ENCODE data around the gene OSBP2.
"Not testable (repeated sequence)": the region's sequence is repeated elsewhere in the genome, so short reads cannot be mapped to it uniquely, and the experiment has no call there.

OSBP2 gene

GRCh38 chr22:30709980-30710379 is 15.3 kb downstream of the OSBP2 start:
- no CpG with 5 or more reads among the region's 6 CpGs for WGBS (ENCODE audit: extremely low coverage, insufficient coverage, insufficient read length)

GRCh38 chr22:30712094-30712493 is 17.4 kb downstream of the OSBP2 start:
- Histone ChIP-seq H2AFZ (ENCODE audit: insufficient read depth, low read length, poor library complexity) (no peak overlapping the region), H3K4me3 (ENCODE audit: low read depth, low read length) (no peak overlapping the region), H3K4me1 (ENCODE audit: control insufficient read depth in 1 of 2, insufficient read depth in 2 of 2, low read length in 2 of 2) (no peaks in the 10 kb centered on the region), H3K79me2 (ENCODE audit: control insufficient read depth, insufficient read depth, low read length, poor library complexity) (no peaks in the 10 kb centered on the region), H3K27me3 (ENCODE audit: insufficient read depth, low read length) (no peaks in the 10 kb centered on the region), H4K12ac (ENCODE audit: low read depth, low read length) (no peak overlapping the region), H3K9me3 (ENCODE audit: insufficient read depth, low read depth, low read length) (no peaks in the 10 kb centered on the region), H4K8ac (ENCODE audit: low read depth, low read length) (no peak overlapping the region), H3K27ac (ENCODE audit: low read depth, low read length) (no peak overlapping the region), H3K4ac (ENCODE audit: low read depth, low read length) (no peak overlapping the region), H3K18ac (ENCODE audit: low read length) (no peak overlapping the region), H3K9ac (ENCODE audit: low read length) (no peak overlapping the region), H4K91ac (ENCODE audit: low read depth, low read length) (no peak overlapping the region), H3K4me2 (ENCODE audit: low read length) (no peak overlapping the region), H3K14ac (ENCODE audit: low read length) (no peak overlapping the region), H2BK12ac (ENCODE audit: low read length) (no peak overlapping the region), H2BK120ac (ENCODE audit: insufficient read depth, low read length, poor library complexity) (no peak overlapping the region), H3K79me1 (ENCODE audit: low read length) (no peaks in the 10 kb centered on the region), H3K36me3 (ENCODE audit: control insufficient read depth in 1 of 2, insufficient read depth in 2 of 2, low read length in 2 of 2) (no peaks in the 10 kb centered on the region), H2AK5ac (ENCODE audit: low read length) (no peak overlapping the region), H3K23ac (ENCODE audit: low read length) (no peak overlapping the region), H2BK5ac (ENCODE audit: low read depth, low read length, poor library complexity) (no peak overlapping the region)
- WGBS (ENCODE audit: extremely low coverage, insufficient coverage, insufficient read length): no CpG with 5 or more reads among the region's 1 CpG
- DNase-seq: no peak

More at GRCh38 chr22:30709980-30710379, 15.3 kb downstream of the OSBP2 start:
- not testable (repeated sequence) for H3K14ac ChIP-seq (ENCODE audit: low read length); H3K9ac ChIP-seq (ENCODE audit: low read length); H3K36me3 ChIP-seq (ENCODE audit: control insufficient read depth in 1 of 2, insufficient read depth in 2 of 2, low read length in 2 of 2); H4K8ac ChIP-seq (ENCODE audit: low read depth, low read length); H2BK12ac ChIP-seq (ENCODE audit: low read length); H3K18ac ChIP-seq (ENCODE audit: low read length); H3K4me2 ChIP-seq (ENCODE audit: low read length); H3K4ac ChIP-seq (ENCODE audit: low read depth, low read length); H3K23ac ChIP-seq (ENCODE audit: low read length); H2AFZ ChIP-seq (ENCODE audit: insufficient read depth, low read length, poor library complexity); H3K9me3 ChIP-seq (ENCODE audit: insufficient read depth, low read depth, low read length); H4K91ac ChIP-seq (ENCODE audit: low read depth, low read length); H3K27ac ChIP-seq (ENCODE audit: low read depth, low read length); H3K27me3 ChIP-seq (ENCODE audit: insufficient read depth, low read length); H3K4me1 ChIP-seq (ENCODE audit: control insufficient read depth in 1 of 2, insufficient read depth in 2 of 2, low read length in 2 of 2); H3K79me2 ChIP-seq (ENCODE audit: control insufficient read depth, insufficient read depth, low read length, poor library complexity); H2AK5ac ChIP-seq (ENCODE audit: low read length); H2BK120ac ChIP-seq (ENCODE audit: insufficient read depth, low read length, poor library complexity); H3K4me3 ChIP-seq (ENCODE audit: low read depth, low read length); H3K79me1 ChIP-seq (ENCODE audit: low read length); H4K12ac ChIP-seq (ENCODE audit: low read depth, low read length); H2BK5ac ChIP-seq (ENCODE audit: low read depth, low read length, poor library complexity)
- DNase-seq: peak in 1 of 2 donors; percentile 59

GRCh38 chr22:30714062-30714461 is 19.4 kb downstream of the OSBP2 start:
- Histone ChIP-seq H3K36me3 (ENCODE audit: control insufficient read depth in 1 of 2, insufficient read depth in 2 of 2, low read length in 2 of 2) (no peaks in the 10 kb centered on the region), H3K27me3 (ENCODE audit: insufficient read depth, low read length) (no peaks in the 10 kb centered on the region), H3K14ac (ENCODE audit: low read length) (no peak overlapping the region), H3K18ac (ENCODE audit: low read length) (no peak overlapping the region), H3K9ac (ENCODE audit: low read length) (no peak overlapping the region), H3K27ac (ENCODE audit: low read depth, low read length) (no peak overlapping the region), H2AFZ (ENCODE audit: insufficient read depth, low read length, poor library complexity) (no peak overlapping the region), H2AK5ac (ENCODE audit: low read length) (no peak overlapping the region), H3K79me2 (ENCODE audit: control insufficient read depth, insufficient read depth, low read length, poor library complexity) (no peaks in the 10 kb centered on the region), H3K4me3 (ENCODE audit: low read depth, low read length) (no peak overlapping the region), H4K12ac (ENCODE audit: low read depth, low read length) (no peak overlapping the region), H3K4me2 (ENCODE audit: low read length) (no peak overlapping the region), H3K4me1 (ENCODE audit: control insufficient read depth in 1 of 2, insufficient read depth in 2 of 2, low read length in 2 of 2) (no peaks in the 10 kb centered on the region), H2BK120ac (ENCODE audit: insufficient read depth, low read length, poor library complexity) (no peak overlapping the region), H3K79me1 (ENCODE audit: low read length) (no peaks in the 10 kb centered on the region), H2BK12ac (ENCODE audit: low read length) (no peak overlapping the region), H3K23ac (ENCODE audit: low read length) (no peak overlapping the region), H4K91ac (ENCODE audit: low read depth, low read length) (no peak overlapping the region), H2BK5ac (ENCODE audit: low read depth, low read length, poor library complexity) (no peak overlapping the region), H3K4ac (ENCODE audit: low read depth, low read length) (no peak overlapping the region), H4K8ac (ENCODE audit: low read depth, low read length) (no peak overlapping the region), H3K9me3 (ENCODE audit: insufficient read depth, low read depth, low read length) (no peaks in the 10 kb centered on the region)
- no CpG with 5 or more reads among the region's 2 CpGs for WGBS (ENCODE audit: extremely low coverage, insufficient coverage, insufficient read length)
- no peak for DNase-seq

- no peaks in the 10 kb centered on the region for H3K36me3 ChIP-seq (ENCODE audit: control insufficient read depth in 1 of 2, insufficient read depth in 2 of 2, low read length in 2 of 2)
- H4K8ac ChIP-seq (ENCODE audit: low read depth, low read length): no peak overlapping the region
- H3K27me3 ChIP-seq (ENCODE audit: insufficient read depth, low read length): no peaks in the 10 kb centered on the region
- H3K4me1 ChIP-seq (ENCODE audit: control insufficient read depth in 1 of 2, insufficient read depth in 2 of 2, low read length in 2 of 2): no peaks in the 10 kb centered on the region
- no peaks in the 10 kb centered on the region for H3K79me1 ChIP-seq (ENCODE audit: low read length)
- peak in 1 of 2 donors; percentile 21 for DNase-seq
- no peak overlapping the region for H2BK120ac ChIP-seq (ENCODE audit: insufficient read depth, low read length, poor library complexity)
- no peak overlapping the region for H4K91ac ChIP-seq (ENCODE audit: low read depth, low read length)
- no peak overlapping the region for H3K9ac ChIP-seq (ENCODE audit: low read length)
- no peaks in the 10 kb centered on the region for H3K79me2 ChIP-seq (ENCODE audit: control insufficient read depth, insufficient read depth, low read length, poor library complexity)
- no peak overlapping the region for H2AK5ac ChIP-seq (ENCODE audit: low read length)
- no peak overlapping the region for H3K18ac ChIP-seq (ENCODE audit: low read length)
- H3K4me3 ChIP-seq (ENCODE audit: low read depth, low read length): no peak overlapping the region
- H2BK12ac ChIP-seq (ENCODE audit: low read length): no peak overlapping the region
- no peaks in the 10 kb centered on the region for H3K9me3 ChIP-seq (ENCODE audit: insufficient read depth, low read depth, low read length)
- H2BK5ac ChIP-seq (ENCODE audit: low read depth, low read length, poor library complexity): no peak overlapping the region
- H2AFZ ChIP-seq (ENCODE audit: insufficient read depth, low read length, poor library complexity): no peak overlapping the region
- H3K4ac ChIP-seq (ENCODE audit: low read depth, low read length): no peak overlapping the region
- H3K27ac ChIP-seq (ENCODE audit: low read depth, low read length): no peak overlapping the region
- no peak overlapping the region for H3K14ac ChIP-seq (ENCODE audit: low read length)
- whole genome bisulfite sequencing (ENCODE audit: extremely low coverage, insufficient coverage, insufficient read length): no CpG with 5 or more reads among the region's 4 CpGs
- H3K23ac ChIP-seq (ENCODE audit: low read length): no peak overlapping the region
- no peak overlapping the region for H4K12ac ChIP-seq (ENCODE audit: low read depth, low read length)
- no peak overlapping the region for H3K4me2 ChIP-seq (ENCODE audit: low read length)
Measured at GRCh38 chr22:30717331-30717921, 22.8 kb downstream of the OSBP2 start.
